ENCODE results near the gene SENP3. TPM values are rescaled to one million over a fixed set of nuclear protein-coding genes. Genes with fewer than 3 reads are reported as not detected.

Gene SENP3
- total RNA-seq, 1 experiment from 2014 or later, result 203 TPM

GRCh38 chr17:7561028-7561575, 617 bp upstream of the SENP3 start:
- peak; percentile 95 for DNase-seq
- peak overlapping the region; percentile 83 for H3K4me3 ChIP-seq (ENCODE audit: insufficient read depth, low read depth, low read length)
- H3K27me3 ChIP-seq (ENCODE audit: control insufficient read depth, insufficient read depth, low read length), result no peaks in the 10 kb centered on the region
- H3K36me3 ChIP-seq (replicated peaks; ENCODE audit: control insufficient read depth, insufficient read depth, low read length), result peaks cover 21% of the 10 kb centered on the region

- H3K4me3 ChIP-seq (ENCODE audit: insufficient read depth, low read depth, low read length), result peak overlapping the region; percentile 83
- DNase-seq, result no peak
- no peaks in the 10 kb centered on the region for H3K27me3 ChIP-seq (ENCODE audit: control insufficient read depth, insufficient read depth, low read length)
- H3K36me3 ChIP-seq (replicated peaks; ENCODE audit: control insufficient read depth, insufficient read depth, low read length), result peaks cover 21% of the 10 kb centered on the region
Observed at GRCh38 chr17:7562208-7562605, 488 bp downstream of the SENP3 start.

- Histone ChIP-seq H3K36me3 (replicated peaks; ENCODE audit: control insufficient read depth, insufficient read depth, low read length) (peaks cover 21% of the 10 kb centered on the region), H3K4me3 (ENCODE audit: insufficient read depth, low read depth, low read length) (no peak overlapping the region), H3K27me3 (ENCODE audit: control insufficient read depth, insufficient read depth, low read length) (no peaks in the 10 kb centered on the region)
- no peak for DNase-seq
Observed at GRCh38 chr17:7563115-7563869, 1.6 kb downstream of the SENP3 start.

- DNase-seq, result no peak
- no peak overlapping the region for H3K4me3 ChIP-seq (ENCODE audit: insufficient read depth, low read depth, low read length)
- peaks cover 35% of the 10 kb centered on the region for H3K36me3 ChIP-seq (replicated peaks; ENCODE audit: control insufficient read depth, insufficient read depth, low read length)
- no peaks in the 10 kb centered on the region for H3K27me3 ChIP-seq (ENCODE audit: control insufficient read depth, insufficient read depth, low read length)
Observed at GRCh38 chr17:7569571-7569970, 7.9 kb downstream of the SENP3 start.

- Histone ChIP-seq H3K4me3 (ENCODE audit: insufficient read depth, low read depth, low read length) (no peak overlapping the region), H3K36me3 (replicated peaks; ENCODE audit: control insufficient read depth, insufficient read depth, low read length) (peaks cover 35% of the 10 kb centered on the region), H3K27me3 (ENCODE audit: control insufficient read depth, insufficient read depth, low read length) (no peaks in the 10 kb centered on the region)
- DNase-seq, result no peak
Observed at GRCh38 chr17:7570351-7570750, 8.6 kb downstream of the SENP3 start.

GRCh38 chr17:7572338-7572587, 10.5 kb downstream of the SENP3 start:
- H3K27me3 ChIP-seq (ENCODE audit: control insufficient read depth, insufficient read depth, low read length), result no peaks in the 10 kb centered on the region
- peaks cover 49% of the 10 kb centered on the region for H3K36me3 ChIP-seq (replicated peaks; ENCODE audit: control insufficient read depth, insufficient read depth, low read length)
- DNase-seq, result no peak
- H3K4me3 ChIP-seq (ENCODE audit: insufficient read depth, low read depth, low read length), result peak overlapping the region; percentile 48

GRCh38 chr17:7572588-7573323, 11.0 kb downstream of the SENP3 start:
- Histone ChIP-seq H3K4me3 (ENCODE audit: insufficient read depth, low read depth, low read length) (peak overlapping the region; percentile 99), H3K36me3 (replicated peaks; ENCODE audit: control insufficient read depth, insufficient read depth, low read length) (peaks cover 54% of the 10 kb centered on the region), H3K27me3 (ENCODE audit: control insufficient read depth, insufficient read depth, low read length) (no peaks in the 10 kb centered on the region)
- peak; percentile 99 for DNase-seq

- H3K4me3 ChIP-seq (ENCODE audit: insufficient read depth, low read depth, low read length), result peak overlapping the region; percentile 99
- peaks cover 58% of the 10 kb centered on the region for H3K36me3 ChIP-seq (replicated peaks; ENCODE audit: control insufficient read depth, insufficient read depth, low read length)
- peak; percentile 98 for DNase-seq
Observed at GRCh38 chr17:7573324-7574080, 11.8 kb downstream of the SENP3 start.

GRCh38 chr17:7574176-7574953, 12.6 kb downstream of the SENP3 start:
- peaks cover 57% of the 10 kb centered on the region for H3K36me3 ChIP-seq (replicated peaks; ENCODE audit: control insufficient read depth, insufficient read depth, low read length)
- peak overlapping the region; percentile 99 for H3K4me3 ChIP-seq (ENCODE audit: insufficient read depth, low read depth, low read length)
- no peak for DNase-seq
- H3K27me3 ChIP-seq (ENCODE audit: control insufficient read depth, insufficient read depth, low read length), result no peaks in the 10 kb centered on the region

More at GRCh38 chr17:7573324-7574080, 11.8 kb downstream of the SENP3 start:
- no peaks in the 10 kb centered on the region for H3K27me3 ChIP-seq (ENCODE audit: control insufficient read depth, insufficient read depth, low read length)

- no peaks in the 10 kb centered on the region for H3K27me3 ChIP-seq (ENCODE audit: control insufficient read depth, insufficient read depth, low read length)
- DNase-seq, result no peak
- peaks cover 48% of the 10 kb centered on the region for H3K36me3 ChIP-seq (replicated peaks; ENCODE audit: control insufficient read depth, insufficient read depth, low read length)
- H3K4me3 ChIP-seq (ENCODE audit: insufficient read depth, low read depth, low read length), result no peak overlapping the region
Observed at GRCh38 chr17:7575481-7575883, 13.8 kb downstream of the SENP3 start.

GRCh38 chr17:7575959-7576358, 14.2 kb downstream of the SENP3 start:
- peaks cover 46% of the 10 kb centered on the region for H3K36me3 ChIP-seq (replicated peaks; ENCODE audit: control insufficient read depth, insufficient read depth, low read length)
- no peaks in the 10 kb centered on the region for H3K27me3 ChIP-seq (ENCODE audit: control insufficient read depth, insufficient read depth, low read length)
- no peak overlapping the region for H3K4me3 ChIP-seq (ENCODE audit: insufficient read depth, low read depth, low read length)
- DNase-seq, result no peak

- Histone ChIP-seq H3K36me3 (replicated peaks; ENCODE audit: control insufficient read depth, insufficient read depth, low read length) (peaks cover 43% of the 10 kb centered on the region), H3K27me3 (ENCODE audit: control insufficient read depth, insufficient read depth, low read length) (no peaks in the 10 kb centered on the region), H3K4me3 (ENCODE audit: insufficient read depth, low read depth, low read length) (no peak overlapping the region)
- no peak for DNase-seq
Observed at GRCh38 chr17:7576432-7576937, 14.8 kb downstream of the SENP3 start.

GRCh38 chr17:7577327-7578199, 15.8 kb downstream of the SENP3 start:
- DNase-seq, result no peak
- H3K4me3 ChIP-seq (ENCODE audit: insufficient read depth, low read depth, low read length), result no peak overlapping the region
- H3K27me3 ChIP-seq (ENCODE audit: control insufficient read depth, insufficient read depth, low read length), result no peaks in the 10 kb centered on the region
- H3K36me3 ChIP-seq (replicated peaks; ENCODE audit: control insufficient read depth, insufficient read depth, low read length), result peaks cover 45% of the 10 kb centered on the region

Measured in H7 (cell line).